ENCODE results near the gene PDXDC1.

DNA sequence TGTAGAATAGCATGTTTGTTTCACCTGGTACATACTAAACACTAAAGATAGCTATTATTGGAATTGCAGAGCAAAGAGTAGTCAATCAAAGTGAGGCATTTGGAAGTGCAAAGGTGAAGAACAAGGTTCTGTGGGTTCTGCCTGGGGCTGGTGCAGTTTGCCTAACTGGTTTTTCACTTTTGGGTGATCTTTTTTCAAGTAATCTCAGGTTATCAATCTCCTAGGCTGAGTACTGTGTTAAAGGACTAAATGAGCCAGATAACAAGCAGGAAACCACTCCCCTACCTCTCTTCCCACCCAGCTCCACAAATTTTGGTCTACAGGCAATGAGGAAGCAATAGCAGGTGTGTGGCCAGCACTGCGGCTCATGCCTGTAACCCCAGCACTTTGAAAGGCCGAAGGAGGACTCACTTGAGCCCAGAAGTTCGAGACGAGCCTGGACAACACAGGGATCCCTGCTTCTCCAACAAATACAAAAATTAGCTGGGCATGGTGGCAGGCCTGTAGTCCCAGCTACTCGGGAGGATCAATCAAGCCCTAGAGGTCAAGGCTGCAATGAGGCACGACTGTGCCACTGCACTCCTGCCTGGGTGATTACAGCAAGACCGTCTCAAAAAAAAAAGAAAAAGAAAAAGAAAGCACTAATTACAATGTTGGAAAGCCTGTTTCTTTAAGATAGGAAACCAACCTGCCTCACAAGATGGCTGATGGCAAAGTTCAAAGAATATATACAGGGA lies 83.0 kb downstream of the PDXDC1 start:
- TF ChIP-seq, protein P1, sequence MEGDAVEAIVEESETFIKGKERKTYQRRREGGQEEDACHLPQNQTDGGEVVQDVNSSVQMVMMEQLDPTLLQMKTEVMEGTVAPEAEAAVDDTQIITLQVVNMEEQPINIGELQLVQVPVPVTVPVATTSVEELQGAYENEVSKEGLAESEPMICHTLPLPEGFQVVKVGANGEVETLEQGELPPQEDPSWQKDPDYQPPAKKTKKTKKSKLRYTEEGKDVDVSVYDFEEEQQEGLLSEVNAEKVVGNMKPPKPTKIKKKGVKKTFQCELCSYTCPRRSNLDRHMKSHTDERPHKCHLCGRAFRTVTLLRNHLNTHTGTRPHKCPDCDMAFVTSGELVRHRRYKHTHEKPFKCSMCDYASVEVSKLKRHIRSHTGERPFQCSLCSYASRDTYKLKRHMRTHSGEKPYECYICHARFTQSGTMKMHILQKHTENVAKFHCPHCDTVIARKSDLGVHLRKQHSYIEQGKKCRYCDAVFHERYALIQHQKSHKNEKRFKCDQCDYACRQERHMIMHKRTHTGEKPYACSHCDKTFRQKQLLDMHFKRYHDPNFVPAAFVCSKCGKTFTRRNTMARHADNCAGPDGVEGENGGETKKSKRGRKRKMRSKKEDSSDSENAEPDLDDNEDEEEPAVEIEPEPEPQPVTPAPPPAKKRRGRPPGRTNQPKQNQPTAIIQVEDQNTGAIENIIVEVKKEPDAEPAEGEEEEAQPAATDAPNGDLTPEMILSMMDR (IDR thresholded peaks at IDR 0.05; ENCODE audit: insufficient read depth, low read length), result no peak
- TF ChIP-seq POLR2AphosphoS5 (IDR thresholded peaks at IDR 0.05; ENCODE audit: low read depth), result no peak
- TF ChIP-seq, protein P2, sequence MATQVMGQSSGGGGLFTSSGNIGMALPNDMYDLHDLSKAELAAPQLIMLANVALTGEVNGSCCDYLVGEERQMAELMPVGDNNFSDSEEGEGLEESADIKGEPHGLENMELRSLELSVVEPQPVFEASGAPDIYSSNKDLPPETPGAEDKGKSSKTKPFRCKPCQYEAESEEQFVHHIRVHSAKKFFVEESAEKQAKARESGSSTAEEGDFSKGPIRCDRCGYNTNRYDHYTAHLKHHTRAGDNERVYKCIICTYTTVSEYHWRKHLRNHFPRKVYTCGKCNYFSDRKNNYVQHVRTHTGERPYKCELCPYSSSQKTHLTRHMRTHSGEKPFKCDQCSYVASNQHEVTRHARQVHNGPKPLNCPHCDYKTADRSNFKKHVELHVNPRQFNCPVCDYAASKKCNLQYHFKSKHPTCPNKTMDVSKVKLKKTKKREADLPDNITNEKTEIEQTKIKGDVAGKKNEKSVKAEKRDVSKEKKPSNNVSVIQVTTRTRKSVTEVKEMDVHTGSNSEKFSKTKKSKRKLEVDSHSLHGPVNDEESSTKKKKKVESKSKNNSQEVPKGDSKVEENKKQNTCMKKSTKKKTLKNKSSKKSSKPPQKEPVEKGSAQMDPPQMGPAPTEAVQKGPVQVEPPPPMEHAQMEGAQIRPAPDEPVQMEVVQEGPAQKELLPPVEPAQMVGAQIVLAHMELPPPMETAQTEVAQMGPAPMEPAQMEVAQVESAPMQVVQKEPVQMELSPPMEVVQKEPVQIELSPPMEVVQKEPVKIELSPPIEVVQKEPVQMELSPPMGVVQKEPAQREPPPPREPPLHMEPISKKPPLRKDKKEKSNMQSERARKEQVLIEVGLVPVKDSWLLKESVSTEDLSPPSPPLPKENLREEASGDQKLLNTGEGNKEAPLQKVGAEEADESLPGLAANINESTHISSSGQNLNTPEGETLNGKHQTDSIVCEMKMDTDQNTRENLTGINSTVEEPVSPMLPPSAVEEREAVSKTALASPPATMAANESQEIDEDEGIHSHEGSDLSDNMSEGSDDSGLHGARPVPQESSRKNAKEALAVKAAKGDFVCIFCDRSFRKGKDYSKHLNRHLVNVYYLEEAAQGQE (IDR thresholded peaks at IDR 0.05; ENCODE audit: insufficient replicate concordance, low read depth), result no peak
- TF ChIP-seq GABPA (IDR thresholded peaks at IDR 0.05; ENCODE audit: low read depth), result no peak
- TF ChIP-seq SPI1 (IDR thresholded peaks at IDR 0.05; ENCODE audit: borderline replicate concordance, low read depth), result no peak

All from HL-60 (cell line).